Hematopoietic multipotent progenitor cell (in vitro differentiated cells): ENCODE data around the gene SUMF1. TPM values are rescaled to one million over a fixed set of nuclear protein-coding genes. Genes with fewer than 3 reads are reported as not detected.
"Not testable (repeated sequence)": the region's sequence is repeated elsewhere in the genome, so short reads cannot be mapped to it uniquely, and the experiment has no call there.

Experiments
- DNase-seq, 3 donors: peaks; one replicate each; pipeline ENCODE4 v3.0.0-alpha.2; 2011 to 2015; ENCODE audit warnings: low read depth in 2 of 3, low spot score in 2 of 3
- total RNA-seq: library from RNA; depleted of rRNA; stranded (reverse); fragments of >200 nt; gene quantifications from one replicate; pipeline ENCODE4 v1.2.3, GENCODE V29; 2012

The SUMF1 gene
- total RNA-seq, 1 donor, result 66.8 TPM

GRCh38 chr3:4351164-4351855 lies 115.8 kb downstream of the SUMF1 start:
- peak; percentile 2 to 78 (median 55) for DNase-seq

GRCh38 chr3:4350789-4351163 lies 116.3 kb downstream of the SUMF1 start:
- DNase-seq, result peak; percentile 46 to 91 (median 79)

- no peak for DNase-seq
Observed at GRCh38 chr3:4343258-4343657, 123.8 kb downstream of the SUMF1 start.

GRCh38 chr3:4341336-4341675 lies 125.8 kb downstream of the SUMF1 start:
- no peak for DNase-seq

- peak in 2 of 3 donors; percentile 64 to 81 for DNase-seq
Observed at GRCh38 chr3:4340411-4341335, 126.4 kb downstream of the SUMF1 start.

GRCh38 chr3:4340077-4340410 lies 127.0 kb downstream of the SUMF1 start:
- no peak for DNase-seq

- no peak for DNase-seq
Observed at GRCh38 chr3:4338751-4339150, 128.3 kb downstream of the SUMF1 start.

GRCh38 chr3:4336850-4337546 lies 130.1 kb downstream of the SUMF1 start:
- no peak for DNase-seq

GRCh38 chr3:4335840-4336562 lies 131.1 kb downstream of the SUMF1 start:
- DNase-seq, result no peak

GRCh38 chr3:4334548-4334947 lies 132.5 kb downstream of the SUMF1 start:
- no peak for DNase-seq

GRCh38 chr3:4332991-4333390 lies 134.1 kb downstream of the SUMF1 start:
- no peak for DNase-seq

- no peak for DNase-seq
Observed at GRCh38 chr3:4332574-4332973, 134.5 kb downstream of the SUMF1 start.

GRCh38 chr3:4332111-4332510 lies 135.0 kb downstream of the SUMF1 start:
- DNase-seq, result no peak

GRCh38 chr3:4329806-4330205 lies 137.3 kb downstream of the SUMF1 start:
- DNase-seq, result not testable (repeated sequence)

- DNase-seq, result no peak
Observed at GRCh38 chr3:4326868-4327267, 140.2 kb downstream of the SUMF1 start.

GRCh38 chr3:4323246-4324027 lies 143.6 kb downstream of the SUMF1 start:
- no peak for DNase-seq

- peak in 2 of 3 donors; percentile 24 to 62 for DNase-seq
Observed at GRCh38 chr3:4322635-4323034, 144.4 kb downstream of the SUMF1 start.

- DNase-seq, result no peak
Observed at GRCh38 chr3:4321732-4322131, 145.3 kb downstream of the SUMF1 start.

- peak in 1 of 3 donors; percentile 8 for DNase-seq
Observed at GRCh38 chr3:4320096-4320911, 146.8 kb downstream of the SUMF1 start.
